Measurements from ENCODE around the gene LTBP3.

LTBP3 gene

DNA sequence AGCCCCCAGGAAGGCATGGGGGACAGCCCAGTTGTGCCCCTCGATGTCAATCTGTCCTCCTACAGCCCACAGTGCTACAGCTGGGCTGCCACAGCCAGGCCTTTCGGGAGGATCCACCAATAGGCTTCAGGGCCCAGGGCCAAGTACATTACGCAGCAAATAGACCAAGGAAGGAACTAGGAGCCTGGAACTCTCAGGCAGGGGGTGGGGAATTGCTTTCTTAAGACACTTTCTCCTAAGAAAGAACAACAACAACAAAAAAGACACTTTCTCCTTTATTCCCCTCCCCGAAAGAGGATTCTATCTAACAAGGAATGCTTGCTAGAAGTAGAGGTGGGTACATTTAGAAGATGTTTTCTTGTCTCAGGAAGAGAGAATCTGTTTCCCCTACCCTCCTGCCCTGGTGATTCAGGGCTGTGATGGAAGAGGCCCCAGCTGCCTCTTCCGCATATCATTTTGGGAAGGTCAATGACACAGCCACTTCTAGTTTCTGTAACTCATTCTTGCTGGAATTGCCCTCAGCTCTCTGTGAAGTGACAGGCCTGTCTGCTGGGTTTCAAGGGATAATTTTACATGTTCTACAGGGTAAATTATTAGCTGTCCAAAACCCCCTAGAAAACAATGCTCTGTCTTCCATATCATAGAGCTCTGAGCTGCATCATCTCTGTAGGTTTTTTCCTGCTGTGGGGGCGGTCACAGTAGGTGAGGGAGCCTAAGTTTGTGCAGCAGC lies 65.4 kb downstream of the LTBP3 start:
- no peak for DNase-seq

DNA sequence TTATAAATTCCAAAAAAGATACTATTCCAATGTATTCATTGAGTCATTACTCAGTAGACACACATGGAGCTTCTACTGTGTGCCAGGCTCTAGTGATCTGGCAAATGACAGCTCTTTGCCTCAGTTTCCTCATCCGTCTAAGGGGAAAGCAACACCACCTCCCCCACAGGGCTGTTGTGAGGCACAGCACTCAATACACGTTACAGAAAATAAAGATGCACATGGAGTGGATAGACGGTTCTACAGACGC lies 65.8 kb downstream of the LTBP3 start:
- no peak for DNase-seq

DNA sequence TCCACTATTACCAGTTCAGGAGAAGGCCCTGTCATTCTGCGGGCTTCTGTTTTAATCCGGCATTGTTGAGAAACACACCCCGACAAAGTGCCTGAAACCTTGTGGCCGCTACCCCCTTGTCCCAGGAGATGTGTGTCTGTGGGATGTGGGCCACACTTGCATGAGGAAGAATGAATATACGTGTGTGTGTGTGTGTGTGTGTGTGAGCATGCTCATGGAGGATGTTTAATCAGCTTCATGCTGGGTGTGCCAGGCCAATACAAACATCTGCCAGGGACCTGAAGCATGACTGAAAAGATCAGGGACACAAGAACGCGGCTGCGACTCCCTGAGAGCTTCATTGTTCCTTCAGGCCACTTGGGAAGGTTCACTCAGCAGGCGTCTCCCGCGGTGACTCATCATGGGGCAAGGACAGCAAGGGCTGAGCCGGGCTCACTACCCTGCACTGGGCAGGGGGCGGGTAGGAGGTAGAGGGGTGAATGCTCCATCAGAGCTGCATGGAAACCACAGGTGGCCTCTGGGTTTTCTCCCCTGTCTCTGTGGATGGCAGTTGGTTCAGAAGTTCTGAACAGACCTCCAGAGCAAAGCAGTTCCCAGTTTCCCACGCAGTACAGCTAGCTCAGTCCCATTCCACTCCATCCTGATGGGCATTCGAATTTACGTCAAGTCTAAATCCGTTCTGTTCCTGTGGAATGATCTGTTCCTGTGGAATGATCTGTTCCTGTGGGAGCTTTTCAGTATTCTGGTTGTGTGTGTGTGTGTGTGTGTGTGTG lies 66.4 kb downstream of the LTBP3 start:
- DNase-seq: no peak

DNA sequence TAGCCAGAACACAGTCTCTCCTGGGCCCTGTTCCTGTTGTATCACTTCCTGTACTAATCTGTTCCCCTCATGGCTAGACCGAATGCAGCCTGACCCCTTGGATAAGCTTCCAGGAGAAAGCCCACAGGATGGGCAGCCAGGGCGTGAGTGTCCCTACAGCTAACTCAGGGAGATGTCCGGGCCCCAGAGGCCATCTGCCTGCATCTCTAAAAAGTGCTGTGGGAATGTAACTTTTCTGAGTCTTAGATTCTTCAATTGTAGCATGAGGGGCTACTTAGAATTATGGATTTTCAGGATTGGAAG lies 67.0 kb downstream of the LTBP3 start:
- DNase-seq: no peak

DNA sequence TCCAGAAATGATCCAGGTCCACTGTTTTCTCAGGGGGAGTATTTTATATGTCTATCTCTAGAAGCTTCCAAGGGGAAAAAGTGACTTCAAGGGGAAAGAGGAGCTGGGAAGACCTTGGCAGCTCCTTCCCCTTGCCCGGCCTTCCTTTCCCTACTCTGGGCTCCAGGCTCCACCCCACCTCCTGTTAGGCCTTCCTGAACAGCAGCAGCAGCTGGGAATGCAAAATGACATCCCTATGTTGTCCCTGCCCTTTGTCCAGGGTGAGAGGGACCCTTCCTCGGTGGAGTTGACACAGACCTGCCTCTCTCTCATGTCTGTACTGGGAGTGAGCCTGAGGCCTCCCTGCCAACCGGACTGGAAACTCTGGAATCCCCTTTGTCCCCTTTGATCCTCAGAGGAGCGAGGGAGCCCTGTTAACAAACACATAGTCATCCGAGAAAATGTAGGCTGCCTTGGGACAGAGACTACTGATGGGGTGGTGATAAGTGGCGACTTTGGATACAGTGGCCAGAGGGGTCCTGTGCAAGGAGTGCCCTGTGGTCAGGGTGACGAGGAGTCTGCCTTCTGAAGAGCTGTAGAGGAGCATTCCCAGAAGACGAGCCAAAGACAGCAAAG lies 68.3 kb downstream of the LTBP3 start:
- no peak for DNase-seq

DNA sequence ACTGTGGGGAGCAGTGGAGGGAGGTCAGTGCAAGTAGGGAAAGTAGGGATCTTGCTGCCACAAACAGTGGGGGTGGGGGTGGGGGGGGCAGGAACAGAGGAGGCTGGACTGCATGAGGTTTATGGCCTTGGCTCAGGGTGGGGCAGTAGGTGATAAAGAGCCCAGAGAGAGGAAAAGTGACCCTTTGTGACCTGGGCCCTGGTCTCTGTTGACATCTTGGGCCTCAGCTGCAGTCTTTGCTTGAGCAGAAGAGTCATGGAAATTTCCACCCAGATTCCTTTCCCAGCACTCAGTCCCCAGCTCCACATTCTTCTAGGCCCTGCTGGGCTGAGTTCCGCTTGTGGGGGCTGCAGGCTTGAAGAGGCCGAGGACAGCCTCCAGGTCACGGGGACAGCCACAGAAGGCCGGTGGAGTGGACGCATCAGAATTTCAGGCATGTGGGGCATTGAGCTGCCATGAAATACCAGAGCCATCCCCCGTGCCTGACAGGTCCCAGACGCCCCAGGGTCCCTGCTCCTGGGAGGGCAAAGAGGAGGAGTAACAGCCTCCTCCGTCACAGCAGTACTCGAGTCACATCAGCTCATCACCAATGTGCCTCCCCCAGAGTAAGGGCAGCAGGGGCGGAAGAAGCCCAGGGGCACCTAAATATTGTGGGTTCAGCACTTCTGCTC lies 69.0 kb downstream of the LTBP3 start:
- DNase-seq: no peak

Data from activated CD4-positive, CD25-positive, alpha-beta regulatory T cell (primary cell).